ENCODE results near the gene MTMR8.

GRCh38 chrX:64265265-64265664, 130.0 kb downstream of the MTMR8 start:
- no peak for TF ChIP-seq GATA3 (IDR thresholded peaks at IDR 0.05; ENCODE audit: low read depth, low read length)
- TF ChIP-seq GATA2 (IDR thresholded peaks at IDR 0.05; ENCODE audit: low read depth, low read length), result no peak

Data from SH-SY5Y (cell line).